ENCODE data around the gene SLC25A48.
"Not testable (repeated sequence)": the region's sequence is repeated elsewhere in the genome, so short reads cannot be mapped to it uniquely, and the experiment has no call there.

SLC25A48 gene

DNA sequence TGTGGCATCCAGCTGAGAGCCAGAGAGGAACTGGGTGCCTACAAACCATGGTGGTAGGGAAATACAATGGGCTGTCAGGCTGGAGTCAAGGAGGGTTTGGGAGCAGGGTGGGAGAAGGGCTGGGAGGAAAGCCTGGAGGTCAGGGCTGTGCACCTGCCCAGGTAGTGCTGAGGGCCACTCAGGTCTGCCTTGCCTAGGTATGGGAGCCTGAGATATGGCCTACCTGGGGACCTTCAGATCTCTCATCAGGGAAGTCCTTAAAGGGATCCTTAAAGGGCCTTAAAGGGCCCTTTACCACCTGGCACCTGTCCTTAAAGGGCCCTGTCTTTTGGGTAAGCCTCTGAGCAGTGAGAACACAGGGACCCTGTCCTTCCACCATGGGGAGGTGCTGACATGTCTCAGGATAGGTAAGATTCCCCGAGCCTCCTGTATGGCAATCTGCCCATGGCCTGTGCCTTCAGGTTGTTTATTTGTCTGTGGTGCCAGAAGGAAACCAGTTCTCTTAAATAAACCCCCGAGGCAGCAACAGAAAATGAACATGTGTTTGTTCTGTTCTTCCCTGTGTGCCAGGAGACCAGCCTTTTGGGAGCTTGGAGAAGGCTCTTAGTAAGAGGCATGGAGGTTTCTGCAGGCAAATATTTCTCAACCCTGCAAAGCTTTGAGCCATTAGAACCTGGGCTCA is 23.3 kb downstream of the SLC25A48 start:
- DNase-seq (ENCODE audit: low spot score), result no peak

DNA sequence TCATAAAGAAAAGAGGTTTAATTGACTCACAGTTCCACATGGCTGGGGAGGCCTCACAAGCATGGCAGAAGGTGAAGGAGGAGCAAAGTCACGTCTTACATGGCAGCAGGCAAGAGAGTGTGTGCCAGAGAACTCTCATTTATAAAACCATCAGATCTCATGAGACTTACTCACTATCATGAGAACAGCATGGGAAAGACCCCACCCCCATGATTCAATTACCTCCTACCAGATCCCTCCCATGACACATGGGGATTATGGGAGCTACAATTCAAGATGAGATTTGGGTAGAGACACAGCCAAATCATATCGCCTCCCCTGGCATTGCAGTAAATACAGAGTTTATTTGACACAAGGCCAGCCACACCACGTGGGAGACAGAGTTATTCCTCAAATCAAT is 24.7 kb downstream of the SLC25A48 start:
- DNase-seq (ENCODE audit: low spot score), result not testable (repeated sequence)

DNA sequence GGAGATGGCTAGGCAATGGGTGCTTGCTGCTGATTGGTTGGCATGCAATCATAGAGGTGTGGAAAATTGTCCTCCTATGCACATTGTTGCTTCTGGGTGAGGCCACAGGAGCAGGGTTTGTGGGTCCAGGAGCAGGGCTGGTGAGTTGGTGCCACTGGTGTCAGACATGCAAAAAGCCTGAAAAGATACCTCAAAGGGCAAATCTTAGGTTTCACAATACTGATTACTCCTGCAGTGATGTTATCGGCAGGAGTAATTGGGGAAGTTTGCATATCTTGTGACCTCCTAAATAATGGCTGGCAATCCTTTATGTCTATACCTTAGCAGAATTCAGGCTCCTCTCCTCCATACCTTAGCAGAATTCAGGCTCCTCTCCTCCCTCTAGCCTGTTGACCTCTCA is 25.2 kb downstream of the SLC25A48 start:
- no peak for DNase-seq (ENCODE audit: low spot score)

DNA sequence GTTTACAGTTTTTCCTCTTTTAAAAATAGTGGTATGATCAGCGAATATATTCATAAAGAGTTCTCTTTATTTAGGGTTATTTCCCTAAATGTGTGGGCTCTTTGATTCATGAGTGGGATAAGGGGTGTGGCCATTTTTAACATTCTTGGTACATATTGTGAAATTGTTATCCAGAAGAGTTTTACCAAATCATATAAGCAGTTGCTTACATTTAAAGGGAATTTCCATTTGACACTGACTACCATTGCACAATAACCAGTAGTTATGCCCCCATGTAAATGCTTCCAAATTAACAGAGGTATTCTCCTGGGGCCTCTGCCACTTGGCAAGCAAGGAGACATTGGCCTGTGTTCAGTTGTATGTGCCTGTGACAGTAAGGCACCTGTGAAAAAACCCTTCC is 27.2 kb downstream of the SLC25A48 start:
- no peak for DNase-seq (ENCODE audit: low spot score)

DNA sequence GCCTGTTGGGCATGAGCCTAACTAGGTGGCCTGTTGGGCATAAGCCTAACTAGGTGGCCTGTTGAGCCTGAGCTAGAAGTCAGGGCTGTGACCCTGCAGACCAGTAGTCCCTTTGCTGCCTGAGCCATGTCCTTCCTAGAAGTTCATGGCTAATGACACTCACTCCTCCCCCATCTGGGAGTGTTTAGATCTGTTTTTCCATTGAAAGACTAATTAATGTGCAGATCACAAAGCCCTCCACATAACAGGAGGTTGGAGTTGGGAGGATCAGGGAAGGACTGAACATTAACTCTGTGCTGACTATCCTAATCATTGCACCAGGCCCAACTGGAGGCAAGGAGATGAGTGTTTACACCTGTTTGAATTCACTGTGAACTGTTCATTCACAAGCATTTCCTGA is 27.6 kb downstream of the SLC25A48 start:
- DNase-seq (ENCODE audit: low spot score), result no peak

DNA sequence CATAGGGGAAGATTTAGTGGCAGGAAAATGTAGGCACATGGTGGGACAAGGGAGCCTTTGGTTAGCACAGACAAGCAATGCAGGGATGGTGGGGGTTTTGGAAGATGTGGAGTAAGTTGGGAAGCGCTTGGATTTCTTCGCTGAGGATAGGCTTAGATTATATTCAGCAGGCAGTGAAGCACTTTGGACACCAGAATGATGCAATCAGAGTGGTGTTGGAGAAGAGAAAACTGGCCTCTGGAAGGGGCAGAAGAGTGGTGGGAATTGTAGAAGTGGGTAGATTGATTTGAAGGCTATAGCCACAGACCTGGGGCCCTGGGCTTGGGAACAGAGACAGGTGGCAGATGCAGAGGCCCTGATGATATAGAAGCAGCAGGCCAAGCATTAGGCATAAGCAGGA is 28.3 kb downstream of the SLC25A48 start:
- DNase-seq (ENCODE audit: low spot score), result no peak

DNA sequence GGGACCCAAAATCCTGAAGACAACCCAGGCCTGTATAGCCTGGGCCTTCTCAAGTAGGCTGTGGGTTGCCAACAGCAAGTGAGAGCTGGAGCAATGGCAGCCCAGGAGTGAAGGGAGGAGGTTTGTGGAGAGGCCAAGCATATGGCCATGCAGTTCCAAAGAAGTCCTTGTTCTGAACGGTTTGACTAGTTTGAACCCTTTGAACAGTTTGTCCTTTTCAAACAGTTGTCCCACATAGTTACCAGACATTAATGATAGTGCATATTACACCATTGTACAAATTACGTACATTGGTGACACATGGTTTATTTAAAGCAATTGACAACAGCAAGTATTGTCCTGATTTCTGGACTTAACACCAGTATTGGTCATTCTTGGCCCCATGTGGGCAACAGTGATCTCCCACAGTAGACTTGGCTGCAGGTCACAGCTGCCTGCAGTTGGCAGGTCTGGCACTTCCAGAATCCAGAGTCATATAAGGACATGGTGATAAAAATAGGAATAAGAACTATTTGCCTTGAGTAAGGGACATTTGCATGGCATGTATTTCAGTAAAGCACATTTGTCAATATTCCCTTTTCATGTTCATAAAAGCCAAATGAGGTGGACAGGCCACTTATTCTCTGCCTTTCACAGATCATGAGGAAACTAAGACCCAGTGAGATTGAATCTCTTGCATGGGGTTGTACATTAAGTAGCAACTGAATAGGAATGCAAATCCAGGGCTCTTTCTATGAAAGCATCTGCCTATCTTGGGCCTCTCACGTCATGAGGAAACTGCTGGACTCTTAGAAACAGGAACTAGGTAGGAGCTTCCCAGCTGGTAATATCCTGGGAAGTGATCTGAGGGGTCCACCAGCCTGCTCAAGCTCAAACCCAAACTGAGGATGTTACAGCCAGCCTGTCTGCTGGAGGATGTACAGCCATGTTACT is 30.3 kb downstream of the SLC25A48 start:
- DNase-seq (ENCODE audit: low spot score), result no peak

DNA sequence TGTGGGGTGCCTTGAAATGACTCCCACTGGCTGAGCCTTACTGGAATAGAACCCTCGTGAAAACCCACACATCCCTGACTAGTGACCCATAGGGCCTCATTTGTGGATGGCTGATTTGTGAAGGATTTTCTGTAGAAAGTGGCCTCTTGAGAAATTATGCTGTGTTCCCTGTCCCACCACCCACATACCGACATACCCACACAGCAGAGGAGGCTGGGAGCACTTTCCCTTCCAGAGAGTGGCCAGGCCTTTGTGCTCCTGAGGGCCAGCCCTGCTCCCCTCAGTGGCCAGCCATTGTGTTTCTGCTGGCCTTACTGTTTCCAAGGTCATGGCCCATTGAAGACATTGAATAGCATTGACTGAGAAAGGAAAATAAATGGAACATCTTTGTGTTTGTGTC is 31.6 kb downstream of the SLC25A48 start:
- DNase-seq (ENCODE audit: low spot score), result no peak

DNA sequence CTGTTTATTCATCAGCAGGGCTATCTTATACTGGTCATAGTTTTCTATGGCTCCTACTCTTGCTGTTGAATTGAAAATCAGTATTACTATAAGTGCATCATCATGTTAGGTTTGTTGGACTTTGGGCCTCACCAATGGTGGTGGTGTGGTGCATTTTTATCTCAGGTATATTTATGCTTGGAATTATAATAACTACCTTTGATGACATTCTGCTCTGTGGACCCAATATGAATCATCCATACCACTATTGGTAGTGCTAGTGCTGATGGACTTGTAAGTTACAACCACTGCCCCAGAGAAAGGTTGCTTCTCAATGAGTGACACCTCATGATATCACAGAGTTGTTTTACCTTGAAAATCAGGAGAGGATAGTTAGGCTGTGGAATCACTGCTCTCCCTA is 33.1 kb downstream of the SLC25A48 start:
- no peak for DNase-seq (ENCODE audit: low spot score)

DNA sequence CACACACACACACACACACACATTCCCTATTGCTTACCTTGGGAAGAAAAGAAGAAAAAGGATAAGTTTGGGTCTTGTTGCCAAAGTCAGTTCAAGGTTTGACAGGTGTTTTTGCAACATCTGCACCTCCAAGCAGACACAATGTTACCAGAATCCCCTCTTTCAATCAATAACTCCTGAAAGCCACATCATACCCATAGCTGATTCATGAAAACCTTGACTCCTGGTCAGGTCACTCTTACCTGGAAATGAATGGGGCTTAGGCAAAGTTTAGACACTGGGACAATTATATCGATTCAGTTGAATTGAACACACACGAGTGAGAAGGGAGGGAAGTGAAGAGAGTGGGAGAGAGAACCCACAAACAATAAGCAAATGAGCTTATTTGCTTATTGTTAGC is 34.2 kb downstream of the SLC25A48 start:
- DNase-seq (ENCODE audit: low spot score), result no peak

DNA sequence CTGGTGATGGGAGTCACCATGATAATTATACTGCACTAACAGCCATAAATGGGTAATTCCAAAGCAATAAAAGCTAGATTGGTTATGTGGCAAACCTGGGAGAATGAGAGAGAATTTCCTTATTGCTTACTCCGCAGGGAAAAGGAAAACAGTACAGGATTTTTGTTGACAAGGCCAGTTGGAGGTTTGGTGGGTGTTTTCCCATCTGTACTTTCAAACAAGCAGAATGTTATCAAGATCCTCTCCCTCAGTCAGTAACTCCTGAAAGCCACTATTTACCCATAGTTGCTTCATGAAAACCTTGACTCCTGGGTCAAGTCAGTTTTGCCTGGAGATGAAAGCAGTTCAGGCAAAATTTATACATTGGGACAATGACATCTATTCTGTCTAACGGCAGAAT is 34.8 kb downstream of the SLC25A48 start:
- no peak for DNase-seq (ENCODE audit: low spot score)

DNA sequence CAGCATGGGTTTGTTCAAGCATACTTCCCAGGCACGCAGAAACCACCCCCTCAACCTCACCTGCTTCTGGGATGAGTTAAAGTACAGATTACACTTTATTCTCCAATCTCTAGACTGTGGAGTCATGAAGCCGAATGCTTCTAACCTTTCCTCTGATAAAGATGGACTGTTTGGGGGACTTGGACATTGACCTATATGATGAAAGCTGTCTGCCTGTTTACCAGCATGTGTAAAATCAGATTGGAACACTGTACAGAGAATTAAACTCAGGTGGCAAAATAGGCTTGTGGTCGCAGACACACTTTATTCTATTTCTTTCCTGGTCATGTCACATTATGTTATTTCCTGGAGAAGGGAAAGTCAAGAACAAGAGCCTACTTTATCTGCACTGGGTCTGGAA is 35.5 kb downstream of the SLC25A48 start:
- no peak for DNase-seq (ENCODE audit: low spot score)

DNA sequence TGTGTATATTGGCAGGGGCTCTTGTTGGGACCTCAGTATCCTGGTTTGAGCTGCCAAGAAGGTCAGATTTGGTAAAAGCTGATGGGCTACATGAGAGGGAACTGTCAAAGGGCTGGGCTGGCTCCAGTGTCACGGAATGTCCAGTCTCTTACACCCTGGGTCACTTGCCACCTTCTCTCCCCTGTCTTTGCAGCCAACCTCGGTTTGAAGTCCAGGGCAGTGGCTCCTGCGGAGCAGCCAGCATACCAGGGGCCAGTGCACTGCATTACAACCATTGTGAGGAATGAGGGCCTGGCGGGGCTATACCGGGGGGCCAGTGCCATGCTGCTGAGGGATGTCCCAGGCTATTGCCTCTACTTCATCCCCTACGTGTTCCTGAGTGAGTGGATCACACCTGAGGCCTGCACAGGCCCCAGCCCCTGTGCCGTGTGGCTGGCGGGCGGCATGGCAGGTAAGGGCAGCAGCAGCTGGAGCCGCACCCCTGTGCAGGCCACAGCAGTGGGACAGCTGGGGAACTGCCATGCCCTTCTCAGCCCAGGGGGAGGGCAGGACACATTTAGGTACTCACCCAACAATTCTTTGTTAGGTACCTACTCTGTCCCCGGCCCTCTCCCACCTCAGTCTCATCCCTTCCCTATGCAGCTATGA is 36.9 kb downstream of the SLC25A48 start:
- no peak for DNase-seq (ENCODE audit: low spot score)

DNA sequence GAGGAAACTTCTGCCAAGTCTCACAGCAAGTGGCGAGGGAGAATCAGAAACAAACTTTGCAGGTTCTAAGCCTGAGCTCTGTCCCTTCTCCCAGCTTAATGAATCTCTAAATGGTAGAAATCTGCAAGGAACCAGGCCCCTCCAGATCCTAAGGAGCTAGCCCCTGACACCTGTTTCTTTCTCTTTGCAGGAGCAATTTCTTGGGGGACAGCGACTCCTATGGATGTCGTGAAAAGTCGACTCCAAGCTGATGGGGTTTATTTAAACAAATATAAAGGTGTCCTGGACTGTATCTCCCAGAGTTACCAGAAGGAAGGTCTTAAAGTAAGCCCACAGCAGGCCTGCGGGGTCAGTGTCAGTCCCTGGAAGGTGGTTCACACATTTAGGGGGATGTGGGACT is 39.4 kb downstream of the SLC25A48 start:
- no peak for DNase-seq (ENCODE audit: low spot score)

DNA sequence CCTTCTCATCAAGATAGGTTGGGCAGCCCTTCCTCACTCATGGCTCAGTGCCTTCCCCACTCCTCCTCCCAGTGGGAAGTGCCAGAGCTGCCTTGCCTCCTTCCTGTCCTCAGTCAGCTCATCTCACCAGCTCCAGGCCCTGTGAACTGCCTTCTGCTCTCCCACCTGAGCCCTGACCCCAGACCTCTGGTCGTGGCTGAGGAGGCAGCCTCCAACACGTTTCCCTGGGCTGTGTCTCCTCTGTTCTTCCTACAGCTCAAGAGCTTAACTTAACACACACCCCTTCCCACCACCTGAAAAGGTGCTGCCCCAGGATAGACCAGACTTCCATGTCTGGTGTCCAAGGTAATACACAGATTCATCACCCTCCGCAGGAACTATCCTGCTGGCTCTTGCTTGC is 40.0 kb downstream of the SLC25A48 start:
- no peak for DNase-seq (ENCODE audit: low spot score)

DNA sequence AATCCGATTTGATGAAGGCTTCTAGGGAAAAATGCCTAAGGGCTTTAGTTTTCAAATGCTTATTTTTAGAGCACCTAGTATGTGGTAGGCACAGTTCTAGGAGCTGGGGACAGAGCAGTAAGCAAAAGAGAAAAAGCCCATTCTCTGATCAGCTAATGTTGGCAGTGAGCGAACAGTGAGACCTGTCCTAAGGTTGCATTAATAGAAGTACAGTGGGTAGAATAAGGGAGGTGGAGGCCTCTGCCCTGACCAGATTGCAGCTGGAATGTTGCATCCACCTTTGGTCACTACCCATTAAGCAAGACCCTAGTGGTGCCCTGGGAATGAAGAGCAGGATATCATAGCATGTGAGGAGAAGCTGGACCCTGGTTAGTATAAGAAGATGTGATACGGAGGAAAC is 41.1 kb downstream of the SLC25A48 start:
- DNase-seq (ENCODE audit: low spot score), result no peak

DNA sequence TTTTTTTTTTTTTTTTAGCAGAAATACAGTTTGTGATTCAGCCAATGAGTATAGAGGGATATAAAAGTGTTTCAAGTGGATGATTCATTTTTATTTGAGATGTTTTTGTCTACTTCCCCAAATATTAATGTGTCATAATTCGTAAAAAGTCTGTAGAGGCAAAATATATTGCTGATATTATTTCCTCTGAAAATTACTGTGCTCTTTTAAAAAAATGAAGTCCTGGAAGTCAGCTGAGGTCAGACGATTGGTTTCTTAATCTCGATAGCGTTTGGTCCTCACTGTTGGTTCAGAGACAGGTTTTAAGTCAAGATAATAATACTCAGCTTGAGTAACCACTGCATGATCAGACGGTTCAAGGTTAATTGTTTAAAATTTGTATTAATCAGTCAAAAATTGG is 41.7 kb downstream of the SLC25A48 start:
- no peak for DNase-seq (ENCODE audit: low spot score)

DNA sequence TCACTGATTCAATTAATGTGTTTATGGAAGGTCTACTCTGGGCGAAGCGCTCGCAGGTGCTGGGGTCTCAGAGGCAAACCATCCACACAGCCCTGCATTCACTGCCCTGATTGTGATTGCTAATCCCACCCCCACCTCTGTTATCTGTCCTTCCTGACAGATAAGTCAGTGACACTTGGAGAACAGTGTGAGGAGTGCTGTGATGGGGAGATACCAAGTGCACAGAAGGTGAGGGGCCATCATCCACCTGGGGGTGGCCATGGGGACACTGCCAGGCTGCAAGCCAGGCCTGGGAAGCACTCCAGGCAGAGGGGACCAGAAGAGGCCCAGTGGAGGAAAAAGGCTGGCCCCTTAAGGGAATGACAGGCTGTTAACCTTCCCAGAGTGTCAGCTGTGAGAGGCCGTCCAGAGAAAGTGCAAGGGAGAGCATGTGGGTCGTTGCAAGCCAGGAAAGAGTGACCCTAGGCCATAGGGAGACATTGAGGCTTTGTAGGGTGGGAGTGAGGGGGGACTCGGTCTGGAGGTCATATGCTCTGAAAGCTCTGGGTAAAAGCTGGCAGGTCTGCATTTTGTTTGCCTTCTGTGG is 43.2 kb downstream of the SLC25A48 start:
- no peak for DNase-seq (ENCODE audit: low spot score)

DNA sequence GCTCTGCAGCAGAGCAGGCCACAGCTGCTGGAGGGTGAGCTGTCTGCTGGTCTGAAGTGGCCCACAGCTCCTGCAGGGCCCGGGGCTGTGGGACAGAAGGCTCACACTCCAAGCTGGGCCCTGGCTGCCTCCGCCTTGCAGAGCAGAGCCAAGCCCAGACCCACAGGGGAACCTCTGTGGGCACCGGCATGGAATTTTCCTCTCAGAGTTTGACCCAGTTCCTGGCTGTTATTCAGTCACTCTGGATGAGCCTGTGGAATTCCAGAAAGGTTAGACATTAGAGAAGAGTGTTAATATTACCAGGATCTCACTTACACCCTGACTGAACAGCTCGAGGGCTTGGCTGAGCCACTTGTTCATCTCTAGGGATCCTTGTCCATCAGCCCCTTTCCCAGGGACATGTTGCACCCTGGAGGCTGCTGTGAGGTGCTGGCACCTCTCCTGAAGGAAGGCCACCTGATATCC is 43.7 kb downstream of the SLC25A48 start:
- DNase-seq (ENCODE audit: low spot score), result no peak

DNA sequence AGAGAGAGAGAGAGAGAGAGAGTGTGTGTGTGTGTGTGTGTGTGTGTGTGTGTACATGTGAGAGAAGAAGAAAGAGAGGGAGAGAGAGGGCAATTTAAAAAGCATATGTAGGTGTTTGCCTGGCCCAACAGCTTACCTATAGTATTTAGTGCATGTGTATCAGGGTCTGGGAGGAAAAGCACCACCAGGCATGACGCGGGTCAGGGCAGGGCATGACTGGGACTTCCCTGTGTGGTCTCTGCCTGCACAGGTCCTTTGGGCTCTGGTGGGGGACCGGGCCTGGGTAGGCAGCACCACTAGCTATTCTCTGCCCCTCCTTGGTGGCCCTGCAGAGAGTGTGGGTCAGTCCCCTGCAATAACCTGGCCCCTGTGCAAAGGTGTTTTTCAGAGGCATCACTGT is 45.1 kb downstream of the SLC25A48 start:
- no peak for DNase-seq (ENCODE audit: low spot score)

DNA sequence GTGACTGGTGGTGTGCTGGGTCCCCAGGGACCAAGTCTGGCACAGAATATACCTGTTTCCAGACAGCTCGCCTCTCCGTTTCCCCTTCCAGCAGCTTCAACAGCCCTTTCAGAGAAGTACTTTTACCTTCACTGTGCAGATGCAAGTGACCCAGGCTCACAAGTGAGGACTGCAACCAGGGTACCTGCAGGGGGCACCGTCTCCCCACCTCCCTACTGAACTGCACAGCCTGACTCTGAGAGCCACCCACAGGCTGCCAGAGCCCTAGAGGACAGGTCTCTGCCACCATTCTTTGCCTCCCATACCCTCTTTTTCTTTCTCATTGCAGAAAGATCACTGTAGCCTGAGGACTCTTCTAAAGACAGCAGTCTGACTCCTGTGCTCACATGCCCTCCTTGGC is 45.8 kb downstream of the SLC25A48 start:
- no peak for DNase-seq (ENCODE audit: low spot score)

DNA sequence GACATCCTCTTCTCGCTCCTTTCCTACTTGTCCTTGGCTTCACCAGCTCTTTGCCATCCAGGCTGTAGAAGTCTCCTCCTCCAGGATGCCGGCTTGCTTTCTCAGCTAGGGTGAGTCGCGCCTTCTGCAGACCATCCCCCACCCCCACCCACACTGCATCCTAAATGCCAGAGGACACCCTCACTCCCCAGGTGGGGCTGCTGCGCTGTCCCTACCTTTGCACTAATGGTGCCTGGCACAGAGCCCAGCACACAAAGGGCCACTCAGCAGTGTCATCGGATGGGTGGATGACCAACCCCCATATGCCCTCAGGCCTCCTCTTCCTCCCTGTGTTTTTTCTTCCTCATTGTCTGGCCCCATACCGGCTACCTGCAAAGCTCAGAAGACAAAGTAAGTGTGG is 46.3 kb downstream of the SLC25A48 start:
- DNase-seq (ENCODE audit: low spot score), result no peak

DNA sequence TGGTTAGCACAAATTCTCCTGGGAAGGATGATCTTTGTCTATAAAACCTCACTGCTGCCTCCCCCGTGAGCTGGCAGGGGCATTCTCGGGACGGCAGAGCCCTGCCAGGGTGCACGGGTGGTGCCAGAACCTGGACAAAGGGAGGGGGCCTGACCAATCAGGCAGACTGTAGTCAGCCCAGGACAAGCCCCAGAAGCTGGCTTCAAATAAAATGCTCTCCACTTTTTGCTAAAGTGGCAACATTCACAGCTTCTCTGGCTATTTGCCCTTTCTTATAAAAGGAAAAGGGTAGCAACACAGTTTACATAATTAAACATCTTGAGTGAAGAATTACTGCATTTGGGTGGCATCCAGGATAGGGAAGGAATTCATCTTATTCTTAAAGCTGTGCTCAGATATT is 46.8 kb downstream of the SLC25A48 start:
- DNase-seq (ENCODE audit: low spot score), result no peak
